Activated B cell treated with CpG ODN at 0.5 μM for 24 hours (primary cell): ENCODE measurements around the gene CDC27. TPM values are rescaled to one million over a fixed set of nuclear protein-coding genes. Genes with fewer than 3 reads are reported as not detected.

ENCODE experiments used
- ATAC-seq: fragments of 200-7000 bp; cut with Tn5 transposase; one replicate; pipeline ENCODE4 v1.10.0; 2021; ENCODE audit warnings: low read depth, mild to moderate bottlenecking, moderate library complexity
- CTCF ChIA-PET: fragments of 350-600 bp; sonication (Branson Sonifier 250); formaldehyde crosslinking; loops from one replicate; lab custom pipeline; 2021; ENCODE audit warnings: antibody characterized with exemption; lab: Charles Lee
- POLR2A ChIA-PET: fragments of 350-600 bp; sonication (Branson Sonifier 250); formaldehyde crosslinking; loops from one replicate; lab custom pipeline; 2021; ENCODE audit warnings: antibody characterized with exemption; lab: Charles Lee
- DNase-seq: peaks from one replicate; pipeline ENCODE4 v3.0.0; 2022
- H3K27ac Mint-ChIP-seq: one replicate; pipeline ENCODE4 v1.8.0; 2020; ENCODE audit warnings: mixed read lengths
- H3K27me3 Mint-ChIP-seq: one replicate; pipeline ENCODE4 v1.8.0; 2021; ENCODE audit warnings: mixed read lengths
- H3K36me3 Mint-ChIP-seq: one replicate; pipeline ENCODE4 v1.8.0; 2021; ENCODE audit warnings: low read depth, mixed read lengths
- H3K4me1 Mint-ChIP-seq: one replicate; pipeline ENCODE4 v1.8.0; 2021; ENCODE audit warnings: mixed read lengths
- H3K4me3 Mint-ChIP-seq: one replicate; pipeline ENCODE4 v1.8.0; 2020; ENCODE audit warnings: mild to moderate bottlenecking, mixed read lengths
- H3K9me3 Mint-ChIP-seq: one replicate; pipeline ENCODE4 v1.8.0; 2020; ENCODE audit warnings: mixed read lengths
- CTCF ChIP-seq: fragments of 200-600 bp; IDR thresholded peaks from one replicate; pipeline ENCODE4 v1.8.0; 2022; ENCODE audit warnings: antibody characterized with exemption, mild to moderate bottlenecking
- intact Hi-C: fragments of 100-400 bp; cut with micrococcal nuclease; formaldehyde crosslinking; loops from one replicate; pipeline ENCODE4 v1.15.1; 2024
- total RNA-seq: library from RNA; stranded (reverse); gene quantifications from 2 replicates; pipeline ENCODE4 v1.2.3, GENCODE V29; 2022

The CDC27 gene
- total RNA-seq, 1 donor from 2014 or later = 72.5 TPM

GRCh38 chr17:47209499-47209898 lies 20.4 kb upstream of the CDC27 start:
- intact Hi-C loops = loop anchor here (5.0 to 10.0 kb wide), 3 partner anchors 37 to 1985 kb away; no protein-coding TSS in a partner anchor
- POLR2A ChIA-PET = interaction anchor here (1.0 to 1.6 kb wide), 3 partner anchors 9 to 20 kb away, joined by 3 to 4 read pairs (median 3); partner anchors contain the start of gene CDC27
- DNase-seq = no peak
- no peaks in the 10 kb centered on the region for H3K9me3 Mint-ChIP-seq
- peaks cover 60% of the 10 kb centered on the region for H3K4me1 Mint-ChIP-seq
- no peak for TF ChIP-seq CTCF
- H3K27me3 Mint-ChIP-seq = no peaks in the 10 kb centered on the region
- H3K36me3 Mint-ChIP-seq = no peaks in the 10 kb centered on the region
- no peak overlapping the region for H3K4me3 Mint-ChIP-seq
- no peak for ATAC-seq
- H3K27ac Mint-ChIP-seq = no peak overlapping the region
- CTCF ChIA-PET = interaction anchor here (1.1 kb wide), 1 partner anchor 20 kb away, joined by 3 read pairs; no protein-coding TSS in a partner anchor

GRCh38 chr17:47208744-47209488 lies 19.8 kb upstream of the CDC27 start, which contains the start of gene MYL4:
Gene MYL4 (plus strand): TSS chr17:47209348. CDS start chr17:47209423, 75 bp downstream.
- TF ChIP-seq CTCF = no peak
- H3K4me3 Mint-ChIP-seq = no peak within 1 kb of the TSS
- intact Hi-C loops = loop anchor here (5.0 to 10.0 kb wide), 3 partner anchors 37 to 1986 kb away; no protein-coding TSS in a partner anchor
- DNase-seq (no peak), ATAC-seq (no peak)
- ChIA-PET CTCF (interaction anchor here (1.1 kb wide), 1 partner anchor 21 kb away, joined by 3 read pairs; no protein-coding TSS in a partner anchor), POLR2A (interaction anchor here (1.0 to 1.6 kb wide), 3 partner anchors 9 to 20 kb away, joined by 3 to 4 read pairs (median 4); no protein-coding TSS in a partner anchor)
- no peaks in the 10 kb centered on the region for H3K27me3 Mint-ChIP-seq
- H3K9me3 Mint-ChIP-seq = no peaks in the 10 kb centered on the region
- no peaks in the 10 kb centered on the region for H3K36me3 Mint-ChIP-seq
- peak within 1 kb of the TSS; percentile 98 for H3K27ac Mint-ChIP-seq
- H3K4me1 Mint-ChIP-seq = peaks cover 66% of the 10 kb centered on the region

GRCh38 chr17:47207143-47208067 lies 18.3 kb upstream of the CDC27 start:
- no peak overlapping the region for H3K4me3 Mint-ChIP-seq
- ChIA-PET CTCF (interaction anchor here (1.9 kb wide), 1 partner anchor 108 kb away, joined by 13 read pairs; no protein-coding TSS in a partner anchor), POLR2A (interaction anchor here (0.6 to 5.0 kb wide), 11 partner anchors 7 to 1987 kb away, joined by 3 to 50 read pairs (median 4); partner anchors contain the start of genes CDC27 and EFCAB13)
- H3K9me3 Mint-ChIP-seq = no peaks in the 10 kb centered on the region
- intact Hi-C loops = loop anchor here (5.0 to 10.0 kb wide), 3 partner anchors 35 to 1987 kb away; no protein-coding TSS in a partner anchor
- peaks cover 69% of the 10 kb centered on the region for H3K4me1 Mint-ChIP-seq
- H3K36me3 Mint-ChIP-seq = no peaks in the 10 kb centered on the region
- H3K27me3 Mint-ChIP-seq = no peaks in the 10 kb centered on the region
- ATAC-seq (no peak), DNase-seq (no peak)
- TF ChIP-seq CTCF = no peak
- H3K27ac Mint-ChIP-seq = peak overlapping the region; percentile 98

- Mint-ChIP-seq H3K27ac (peak overlapping the region; percentile 98), H3K4me3 (peak overlapping the region; percentile 80), H3K27me3 (no peaks in the 10 kb centered on the region), H3K9me3 (no peaks in the 10 kb centered on the region), H3K4me1 (peaks cover 74% of the 10 kb centered on the region), H3K36me3 (no peaks in the 10 kb centered on the region)
- no peak for TF ChIP-seq CTCF
- CTCF ChIA-PET = interaction anchor here (0.9 to 1.1 kb wide), 3 partner anchors 24 to 110 kb away, joined by 3 read pairs; no protein-coding TSS in a partner anchor
- DNase-seq = peak; percentile 45
- peak; percentile 78 for ATAC-seq
- POLR2A ChIA-PET = interaction anchor here (0.6 to 5.0 kb wide), 13 partner anchors 11 to 118 kb away, joined by 3 to 50 read pairs (median 4); partner anchors contain the start of genes CDC27 and EFCAB13
- intact Hi-C loops = loop anchor here (1.0 to 10.0 kb wide), 7 partner anchors 13 to 1989 kb away; partner anchors contain the start of genes CDC27 and EFCAB13
These were observed 16.4 kb upstream of the CDC27 start for GRCh38 chr17:47205419-47205963.
